NCI-H2081 treated with DMSO at 0.1 percent for 48 hours (cell line): Measurements from ENCODE around the gene BEST2.

Experiments used
- DNase-seq: peaks from one replicate; lab custom pipeline; 2025; lab: John Stamatoyannopoulos, UW

BEST2 gene

GRCh38 chr19:12801466-12802266 lies 50.1 kb downstream of the BEST2 start, which contains the start of the genes PRDX2 and THSD8:
Gene PRDX2, minus strand, starts transcription at chr19:12801800. Its CDS starts 539 bp downstream, at chr19:12801261.
Gene THSD8, plus strand, starts transcription at chr19:12802069. Its CDS starts 3 bp downstream, at chr19:12802072.
- no peak for DNase-seq

- DNase-seq, result no peak
These were observed 50.9 kb downstream of the BEST2 start for GRCh38 chr19:12802267-12803106.

GRCh38 chr19:12804051-12804450 lies 52.5 kb downstream of the BEST2 start:
- DNase-seq, result no peak

GRCh38 chr19:12806242-12807081 lies 54.9 kb downstream of the BEST2 start, which contains the start of gene RNASEH2A:
Gene RNASEH2A, plus strand, starts transcription at chr19:12806584. Its CDS starts 90 bp downstream, at chr19:12806674.
- DNase-seq, result peak; percentile 68
